ENCODE measurements around the gene PFKFB3. TPM values are rescaled to one million over a fixed set of nuclear protein-coding genes. Genes with fewer than 3 reads are reported as not detected.

The PFKFB3 gene
- total and polyA plus RNA-seq, 4 donors: 31.4 to 140 (median 80.6) TPM

GRCh38 chr10:6223981-6224380 lies 21.2 kb downstream of the PFKFB3 start:
- H3K4me3 ChIP-seq (ENCODE audit: low read length in 2 of 2): no peak overlapping the region
- WGBS, 2 donors: 88 to 90% methylated on average over 14 of the region's 14 CpGs
- peaks cover 0 to 28% of the 10 kb centered on the region in 2 donors for H3K36me3 ChIP-seq (ENCODE audit: control insufficient read depth in 1 of 2, insufficient read depth in 2 of 2, low read length in 1 of 2)
- DNase-seq (peak in 1 of 2 donors; percentile 62), ATAC-seq (ENCODE audit: low FRiP score) (no peak)
- H3K9me3 ChIP-seq (ENCODE audit: control insufficient read depth, low read length): no peaks in the 10 kb centered on the region
- no peaks in the 10 kb centered on the region for H3K4me1 ChIP-seq (ENCODE audit: control insufficient read depth in 1 of 2, insufficient read depth in 2 of 2, low read length in 2 of 2)
- H3K27me3 ChIP-seq (ENCODE audit: control insufficient read depth in 1 of 2, insufficient read depth in 2 of 2, low read length in 1 of 2): no peaks in the 10 kb centered on the region
- intact Hi-C loops (cut with DNase I): no loop called here
- peak overlapping the region in 1 of 2 donors; percentile 18 for H3K27ac ChIP-seq (ENCODE audit: low read depth in 1 of 2, low read length in 2 of 2)

- intact Hi-C loops (cut with DNase I): no loop called here
- peak in 1 of 2 donors; percentile 73 for DNase-seq
- peaks cover 0 to 27% of the 10 kb centered on the region in 2 donors for H3K36me3 ChIP-seq (ENCODE audit: control insufficient read depth in 1 of 2, insufficient read depth in 2 of 2, low read length in 1 of 2)
- H3K9me3 ChIP-seq (ENCODE audit: control insufficient read depth, low read length): no peaks in the 10 kb centered on the region
- no peak for ATAC-seq (ENCODE audit: low FRiP score)
- H3K27me3 ChIP-seq (ENCODE audit: control insufficient read depth in 1 of 2, insufficient read depth in 2 of 2, low read length in 1 of 2): no peaks in the 10 kb centered on the region
- no peaks in the 10 kb centered on the region for H3K4me1 ChIP-seq (ENCODE audit: control insufficient read depth in 1 of 2, insufficient read depth in 2 of 2, low read length in 2 of 2)
- H3K27ac ChIP-seq (ENCODE audit: low read depth in 1 of 2, low read length in 2 of 2): no peak overlapping the region
- 80% methylated on average over 13 of the region's 13 CpGs for WGBS, 2 donors
- H3K4me3 ChIP-seq (ENCODE audit: low read length in 2 of 2): no peak overlapping the region
These were observed 22.0 kb downstream of the PFKFB3 start for GRCh38 chr10:6224781-6225180.

GRCh38 chr10:6225263-6225814 lies 22.6 kb downstream of the PFKFB3 start:
- ATAC-seq (ENCODE audit: low FRiP score) (no peak), DNase-seq (peak in 1 of 2 donors; percentile 69)
- H3K4me3 ChIP-seq (ENCODE audit: low read length in 2 of 2): no peak overlapping the region
- H3K9me3 ChIP-seq (ENCODE audit: control insufficient read depth, low read length): no peaks in the 10 kb centered on the region
- no peaks in the 10 kb centered on the region for H3K4me1 ChIP-seq (ENCODE audit: control insufficient read depth in 1 of 2, insufficient read depth in 2 of 2, low read length in 2 of 2)
- intact Hi-C loops (cut with DNase I): no loop called here
- H3K36me3 ChIP-seq (ENCODE audit: control insufficient read depth in 1 of 2, insufficient read depth in 2 of 2, low read length in 1 of 2): peaks cover 0 to 27% of the 10 kb centered on the region in 2 donors
- H3K27me3 ChIP-seq (ENCODE audit: control insufficient read depth in 1 of 2, insufficient read depth in 2 of 2, low read length in 1 of 2): no peaks in the 10 kb centered on the region
- no peak overlapping the region for H3K27ac ChIP-seq (ENCODE audit: low read depth in 1 of 2, low read length in 2 of 2)
- 85% methylated on average over 15 of the region's 15 CpGs for WGBS, 2 donors

GRCh38 chr10:6226216-6226615 lies 23.5 kb downstream of the PFKFB3 start:
- WGBS, 2 donors: 91 to 92% methylated on average over 23 of the region's 23 CpGs
- no peaks in the 10 kb centered on the region for H3K9me3 ChIP-seq (ENCODE audit: control insufficient read depth, low read length)
- peak in 1 of 2 donors; percentile 66 for DNase-seq
- H3K36me3 ChIP-seq (ENCODE audit: control insufficient read depth in 1 of 2, insufficient read depth in 2 of 2, low read length in 1 of 2): peaks cover 0 to 21% of the 10 kb centered on the region in 2 donors
- intact Hi-C loops (cut with DNase I): no loop called here
- ATAC-seq (ENCODE audit: low FRiP score): no peak
- no peaks in the 10 kb centered on the region for H3K27me3 ChIP-seq (ENCODE audit: control insufficient read depth in 1 of 2, insufficient read depth in 2 of 2, low read length in 1 of 2)
- H3K4me1 ChIP-seq (ENCODE audit: control insufficient read depth in 1 of 2, insufficient read depth in 2 of 2, low read length in 2 of 2): no peaks in the 10 kb centered on the region
- no peak overlapping the region for H3K4me3 ChIP-seq (ENCODE audit: low read length in 2 of 2)
- no peak overlapping the region for H3K27ac ChIP-seq (ENCODE audit: low read depth in 1 of 2, low read length in 2 of 2)

GRCh38 chr10:6227346-6227745 lies 24.6 kb downstream of the PFKFB3 start:
- Histone ChIP-seq H3K4me3 (ENCODE audit: low read length in 2 of 2) (no peak overlapping the region), H3K27ac (ENCODE audit: low read depth in 1 of 2, low read length in 2 of 2) (no peak overlapping the region), H3K9me3 (ENCODE audit: control insufficient read depth, low read length) (no peaks in the 10 kb centered on the region), H3K36me3 (ENCODE audit: control insufficient read depth in 1 of 2, insufficient read depth in 2 of 2, low read length in 1 of 2) (peaks cover 0 to 20% of the 10 kb centered on the region in 2 donors), H3K27me3 (ENCODE audit: control insufficient read depth in 1 of 2, insufficient read depth in 2 of 2, low read length in 1 of 2) (no peaks in the 10 kb centered on the region), H3K4me1 (ENCODE audit: control insufficient read depth in 1 of 2, insufficient read depth in 2 of 2, low read length in 2 of 2) (no peaks in the 10 kb centered on the region)
- WGBS, 2 donors: 91 to 93% methylated on average over 9 of the region's 9 CpGs
- intact Hi-C loops (cut with DNase I): no loop called here
- DNase-seq (peak in 1 of 2 donors; percentile 50), ATAC-seq (ENCODE audit: low FRiP score) (no peak)

- Histone ChIP-seq H3K27ac (ENCODE audit: low read depth in 1 of 2, low read length in 2 of 2) (peak overlapping the region in 1 of 2 donors; percentile 3), H3K4me3 (ENCODE audit: low read length in 2 of 2) (no peak overlapping the region), H3K36me3 (ENCODE audit: control insufficient read depth in 1 of 2, insufficient read depth in 2 of 2, low read length in 1 of 2) (peaks cover 0 to 20% of the 10 kb centered on the region in 2 donors), H3K27me3 (ENCODE audit: control insufficient read depth in 1 of 2, insufficient read depth in 2 of 2, low read length in 1 of 2) (no peaks in the 10 kb centered on the region), H3K4me1 (ENCODE audit: control insufficient read depth in 1 of 2, insufficient read depth in 2 of 2, low read length in 2 of 2) (no peaks in the 10 kb centered on the region), H3K9me3 (ENCODE audit: control insufficient read depth, low read length) (no peaks in the 10 kb centered on the region)
- WGBS, 2 donors: 59 to 65% methylated on average over 20 of the region's 20 CpGs
- peak in 1 of 2 donors; percentile 63 for DNase-seq
- ATAC-seq (ENCODE audit: low FRiP score): no peak
- intact Hi-C loops (cut with DNase I): no loop called here
These were observed 25.3 kb downstream of the PFKFB3 start for GRCh38 chr10:6228010-6228511.

GRCh38 chr10:6228647-6229046 lies 25.9 kb downstream of the PFKFB3 start:
- no peaks in the 10 kb centered on the region for H3K9me3 ChIP-seq (ENCODE audit: control insufficient read depth, low read length)
- H3K36me3 ChIP-seq (ENCODE audit: control insufficient read depth in 1 of 2, insufficient read depth in 2 of 2, low read length in 1 of 2): peaks cover 0 to 20% of the 10 kb centered on the region in 2 donors
- peak in 1 of 2 donors; percentile 67 for DNase-seq
- H3K27me3 ChIP-seq (ENCODE audit: control insufficient read depth in 1 of 2, insufficient read depth in 2 of 2, low read length in 1 of 2): no peaks in the 10 kb centered on the region
- no peak overlapping the region for H3K4me3 ChIP-seq (ENCODE audit: low read length in 2 of 2)
- peak overlapping the region in 1 of 2 donors; percentile 10 for H3K27ac ChIP-seq (ENCODE audit: low read depth in 1 of 2, low read length in 2 of 2)
- ATAC-seq (ENCODE audit: low FRiP score): no peak
- 42 to 46% methylated on average over 5 of the region's 5 CpGs for WGBS, 2 donors
- H3K4me1 ChIP-seq (ENCODE audit: control insufficient read depth in 1 of 2, insufficient read depth in 2 of 2, low read length in 2 of 2): no peaks in the 10 kb centered on the region
- intact Hi-C loops (cut with DNase I): no loop called here

GRCh38 chr10:6229290-6229689 lies 26.6 kb downstream of the PFKFB3 start:
- Histone ChIP-seq H3K27me3 (ENCODE audit: control insufficient read depth in 1 of 2, insufficient read depth in 2 of 2, low read length in 1 of 2) (no peaks in the 10 kb centered on the region), H3K4me3 (ENCODE audit: low read length in 2 of 2) (no peak overlapping the region), H3K27ac (ENCODE audit: low read depth in 1 of 2, low read length in 2 of 2) (no peak overlapping the region), H3K9me3 (ENCODE audit: control insufficient read depth, low read length) (no peaks in the 10 kb centered on the region), H3K4me1 (ENCODE audit: control insufficient read depth in 1 of 2, insufficient read depth in 2 of 2, low read length in 2 of 2) (no peaks in the 10 kb centered on the region), H3K36me3 (ENCODE audit: control insufficient read depth in 1 of 2, insufficient read depth in 2 of 2, low read length in 1 of 2) (peaks cover 3 to 21% of the 10 kb centered on the region in 2 donors)
- DNase-seq (peak in 1 of 2 donors; percentile 59), ATAC-seq (ENCODE audit: low FRiP score) (no peak)
- intact Hi-C loops (cut with DNase I): no loop called here
- 92 to 94% methylated on average over 15 of the region's 15 CpGs for WGBS, 2 donors

- WGBS, 2 donors: 79 to 82% methylated on average over 13 of the region's 13 CpGs
- Histone ChIP-seq H3K4me1 (ENCODE audit: control insufficient read depth in 1 of 2, insufficient read depth in 2 of 2, low read length in 2 of 2) (no peaks in the 10 kb centered on the region), H3K27ac (ENCODE audit: low read depth in 1 of 2, low read length in 2 of 2) (no peak overlapping the region), H3K4me3 (ENCODE audit: low read length in 2 of 2) (no peak overlapping the region), H3K27me3 (ENCODE audit: control insufficient read depth in 1 of 2, insufficient read depth in 2 of 2, low read length in 1 of 2) (no peaks in the 10 kb centered on the region), H3K36me3 (ENCODE audit: control insufficient read depth in 1 of 2, insufficient read depth in 2 of 2, low read length in 1 of 2) (peaks cover 6 to 20% of the 10 kb centered on the region in 2 donors), H3K9me3 (ENCODE audit: control insufficient read depth, low read length) (no peaks in the 10 kb centered on the region)
- intact Hi-C loops (cut with DNase I): no loop called here
- DNase-seq (peak in 1 of 2 donors; percentile 37), ATAC-seq (ENCODE audit: low FRiP score) (no peak)
These were observed 27.0 kb downstream of the PFKFB3 start for GRCh38 chr10:6229746-6230145.

Measured in aorta (tissue), 5 donors.